GM12878 (cell line): ENCODE data around the gene C1orf141. TPM values are rescaled to one million over a fixed set of nuclear protein-coding genes. Genes with fewer than 3 reads are reported as not detected.

Experiments
- ATF7 ChIP-seq: fragments of 450-650 bp; IDR thresholded peaks from 2 replicates; pipeline ENCODE4 v1.6.1; 2016; ENCODE audit warnings: low read depth, mild to moderate bottlenecking
- BRCA1 ChIP-seq: IDR thresholded peaks from 2 replicates; pipeline ENCODE4 v1.6.1; 2011; ENCODE audit warnings: low read depth, low read length, improper control_type of control experiment
- CHD4 ChIP-seq: fragments of 200-600 bp; sonication (generic); IDR thresholded peaks from 2 replicates; pipeline ENCODE4 v1.6.1; 2016; ENCODE audit warnings: mild to moderate bottlenecking
- E2F8 ChIP-seq: fragments of 450-650 bp; IDR thresholded peaks from 2 replicates; pipeline ENCODE4 v1.6.1; 2018; ENCODE audit warnings: mild to moderate bottlenecking, low read depth, moderate library complexity; ENCODE audit not compliant: partially characterized antibody
- EP300 ChIP-seq, 2 experiments: fragments of 150-350 bp in 1 of 2; IDR thresholded peaks; 2 replicates each; pipeline ENCODE4 v1.6.1; 2011 to 2012; ENCODE audit warnings: low read depth in 2 of 2, low read length in 2 of 2, borderline replicate concordance in 1 of 2, improper control_type of control experiment in 1 of 2, inconsistent platforms in 1 of 2; ENCODE audit not compliant: control insufficient read depth in 1 of 2
- HCFC1 ChIP-seq: fragments of 150-350 bp; IDR thresholded peaks from 2 replicates; pipeline ENCODE4 v1.6.1; 2014; ENCODE audit warnings: low read length
- IKZF1 ChIP-seq: fragments of 450-650 bp; conservative IDR thresholded peaks from 2 replicates; pipeline ENCODE4 v1.6.1; 2017; ENCODE audit warnings: antibody characterized with exemption, mild to moderate bottlenecking
- IRF4 ChIP-seq: IDR thresholded peaks from 2 replicates; pipeline ENCODE4 v1.6.1; 2011; ENCODE audit warnings: low read depth, low read length
- MEF2B ChIP-seq: fragments of 450-650 bp; IDR thresholded peaks from 2 replicates; pipeline ENCODE4 v1.6.1; 2018; ENCODE audit warnings: mild to moderate bottlenecking, moderate library complexity; ENCODE audit not compliant: partially characterized antibody, poor library complexity, severe bottlenecking
- NFYA ChIP-seq: IDR thresholded peaks from 2 replicates; pipeline ENCODE4 v1.6.1; 2011; ENCODE audit warnings: low read depth, mild to moderate bottlenecking, low read length, improper control_type of control experiment, borderline replicate concordance
- NR2F1 ChIP-seq: fragments of 450-650 bp; conservative IDR thresholded peaks from 2 replicates; pipeline ENCODE4 v1.6.1; 2017; ENCODE audit warnings: mild to moderate bottlenecking
- PKNOX1 ChIP-seq: fragments of 450-650 bp; IDR thresholded peaks from 2 replicates; pipeline ENCODE4 v1.6.1; 2016; ENCODE audit warnings: mild to moderate bottlenecking
- POLR2A ChIP-seq: IDR thresholded peaks from 2 replicates; pipeline ENCODE4 v1.6.1; 2011; ENCODE audit warnings: low read depth, mild to moderate bottlenecking, low read length
- POLR2AphosphoS5 ChIP-seq: IDR thresholded peaks from 2 replicates; pipeline ENCODE4 v1.6.1; 2011; ENCODE audit warnings: mild to moderate bottlenecking, low read length, inconsistent platforms
- RELB ChIP-seq: fragments of 450-650 bp; IDR thresholded peaks from 2 replicates; pipeline ENCODE4 v1.6.1; 2017; ENCODE audit warnings: low read depth, mild to moderate bottlenecking, moderate library complexity
- SIN3A ChIP-seq: IDR thresholded peaks from 2 replicates; pipeline ENCODE4 v1.6.1; 2012; ENCODE audit warnings: low read depth, low read length, improper control_type of control experiment
- SMAD5 ChIP-seq: IDR thresholded peaks from 2 replicates; pipeline ENCODE4 v1.6.1; 2016; ENCODE audit warnings: antibody characterized with exemption, low read depth
- SMARCA5 ChIP-seq: fragments of 450-650 bp; IDR thresholded peaks from 2 replicates; pipeline ENCODE4 v1.6.1; 2017; ENCODE audit warnings: mild to moderate bottlenecking
- SP1 ChIP-seq: IDR thresholded peaks from one replicate; pipeline ENCODE4 v1.6.1; 2011; ENCODE audit warnings: low read depth, low read length
- SPI1 ChIP-seq: IDR thresholded peaks from 2 replicates; pipeline ENCODE4 v1.6.1; 2011; ENCODE audit warnings: low read depth, mild to moderate bottlenecking, low read length, moderate library complexity, borderline replicate concordance; ENCODE audit not compliant: insufficient read depth
- TARDBP ChIP-seq: IDR thresholded peaks from 2 replicates; pipeline ENCODE4 v1.6.1; 2016; ENCODE audit warnings: borderline replicate concordance
- polyA plus RNA-seq, 11 experiments: library from polyadenylated mRNA; depleted of rRNA in 4 of 11; unstranded in 6 of 11; stranded (reverse) in 5 of 11; fragments of >200 nt; fragmentation: Nextera tagmentation in 4 of 11; fragmentation: Illumina TruSeq in 1 of 11; extraction: Ambion mirVana in 4 of 11; extraction: Trizol in 1 of 11; gene quantifications; 1 replicate in 1 of 11; 2 replicates in 10 of 11; pipeline versions ENCODE4 v1.2.1 to v1.2.3, GENCODE V29; 2011 to 2016; ENCODE audit warnings: inconsistent platforms in 2 of 11, missing spikeins in 2 of 11, low read depth in 1 of 11
- total RNA-seq, 4 experiments: library from RNA; depleted of rRNA in 3 of 4; stranded (reverse); fragments of >200 nt in 3 of 4; fragmentation: Illumina TruSeq in 1 of 4; extraction: Trizol in 1 of 4; gene quantifications; 2 replicates each; pipeline versions ENCODE4 v1.2.1 to v1.2.3, GENCODE V29; 2013 to 2021
- TF ChIP-seq, protein P1 (sequence below): IDR thresholded peaks from 2 replicates; pipeline ENCODE4 v1.6.1; 2011; ENCODE audit warnings: borderline replicate concordance, low read depth, mild to moderate bottlenecking, moderate library complexity, low read length; ENCODE audit not compliant: insufficient read depth, poor library complexity, severe bottlenecking
- TF ChIP-seq, protein P2 (sequence below): IDR thresholded peaks from 2 replicates; pipeline ENCODE4 v1.6.1; 2011; ENCODE audit warnings: low read depth, mild to moderate bottlenecking, low read length, moderate library complexity, borderline replicate concordance; ENCODE audit errors: extremely low read depth

The C1orf141 gene
- total and polyA plus RNA-seq, 10 of the 15 experiments (the other 5 are each of a cell fraction or from before 2014, with no cell fraction given) = not detected

- TF ChIP-seq NFYA = no peak
- TF ChIP-seq SPI1 = peak; percentile 80; the same call in 1 of the 2 replicates
- 0 out of 2 replicates have a peak, but pooled peaks have one; percentile 62 for TF ChIP-seq SMARCA5
- TF ChIP-seq TARDBP = no peak
- peak; percentile 58; the same call in 1 of the 2 replicates for TF ChIP-seq POLR2AphosphoS5
- TF ChIP-seq PKNOX1 = peak; percentile 92
- TF ChIP-seq MEF2B = peak; percentile 64
- TF ChIP-seq E2F8 = no peak
- TF ChIP-seq RELB = peak; percentile 93
- TF ChIP-seq, protein P1, sequence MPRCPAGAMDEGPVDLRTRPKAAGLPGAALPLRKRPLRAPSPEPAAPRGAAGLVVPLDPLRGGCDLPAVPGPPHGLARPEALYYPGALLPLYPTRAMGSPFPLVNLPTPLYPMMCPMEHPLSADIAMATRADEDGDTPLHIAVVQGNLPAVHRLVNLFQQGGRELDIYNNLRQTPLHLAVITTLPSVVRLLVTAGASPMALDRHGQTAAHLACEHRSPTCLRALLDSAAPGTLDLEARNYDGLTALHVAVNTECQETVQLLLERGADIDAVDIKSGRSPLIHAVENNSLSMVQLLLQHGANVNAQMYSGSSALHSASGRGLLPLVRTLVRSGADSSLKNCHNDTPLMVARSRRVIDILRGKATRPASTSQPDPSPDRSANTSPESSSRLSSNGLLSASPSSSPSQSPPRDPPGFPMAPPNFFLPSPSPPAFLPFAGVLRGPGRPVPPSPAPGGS = peak; percentile 79
- peak; percentile 90; a peak in 3 of 4 replicates for TF ChIP-seq EP300 (IDR thresholded peaks at IDR 0.05; ENCODE audit: borderline replicate concordance in 1 of 2, control insufficient read depth in 1 of 2, low read depth in 2 of 2, low read length in 2 of 2)
- peak; percentile 94 for TF ChIP-seq NR2F1
- TF ChIP-seq SP1 = peak; percentile 46
- TF ChIP-seq CHD4 = no peak
- TF ChIP-seq IKZF1 = peak; percentile 70
- TF ChIP-seq IRF4 = peak; percentile 83; the same call in 1 of the 2 replicates
- TF ChIP-seq, protein P2, sequence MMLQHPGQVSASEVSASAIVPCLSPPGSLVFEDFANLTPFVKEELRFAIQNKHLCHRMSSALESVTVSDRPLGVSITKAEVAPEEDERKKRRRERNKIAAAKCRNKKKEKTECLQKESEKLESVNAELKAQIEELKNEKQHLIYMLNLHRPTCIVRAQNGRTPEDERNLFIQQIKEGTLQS = no peak
- no peak for TF ChIP-seq POLR2A
- TF ChIP-seq SIN3A = no peak
- no peak for TF ChIP-seq SMAD5
- TF ChIP-seq HCFC1 = no peak
- TF ChIP-seq BRCA1 = no peak
- peak; percentile 80 for TF ChIP-seq ATF7
Measured at GRCh38 chr1:67166196-67166595, 31.4 kb upstream of the C1orf141 start, which contains the start of gene IL23R (continued).
